BLaER1 (cell line): ENCODE results near the gene MAPKAP1.

Experiments used
- H3K27ac ChIP-seq: shearing (Covaris generic); formaldehyde crosslinking; 2 replicates; pipeline ENCODE4 v1.8.1; 2022
- H3K27me3 ChIP-seq: shearing (Covaris generic); formaldehyde crosslinking; 2 replicates; pipeline ENCODE4 v1.8.1; 2022
- H3K36me3 ChIP-seq: shearing (Covaris generic); formaldehyde crosslinking; 2 replicates; pipeline ENCODE4 v1.8.1; 2022
- H3K4me1 ChIP-seq: shearing (Covaris generic); formaldehyde crosslinking; 2 replicates; pipeline ENCODE4 v1.8.1; 2022
- H3K4me2 ChIP-seq: shearing (Covaris generic); formaldehyde crosslinking; 2 replicates; pipeline ENCODE4 v1.8.1; 2022
- H3K4me3 ChIP-seq: shearing (Covaris generic); formaldehyde crosslinking; 2 replicates; pipeline ENCODE4 v1.8.1; 2022
- H3K9ac ChIP-seq: shearing (Covaris generic); formaldehyde crosslinking; 2 replicates; pipeline ENCODE4 v1.8.1; 2022
- H3K9me3 ChIP-seq: shearing (Covaris generic); formaldehyde crosslinking; 2 replicates; pipeline ENCODE4 v1.8.1; 2022
- H4K20me1 ChIP-seq: shearing (Covaris generic); formaldehyde crosslinking; 2 replicates; pipeline ENCODE4 v1.8.1; 2022
- Cebpa-rat ChIP-seq: shearing (Covaris generic); IDR thresholded peaks from 2 replicates; pipeline ENCODE4 v1.8.1; 2022

The MAPKAP1 gene

DNA sequence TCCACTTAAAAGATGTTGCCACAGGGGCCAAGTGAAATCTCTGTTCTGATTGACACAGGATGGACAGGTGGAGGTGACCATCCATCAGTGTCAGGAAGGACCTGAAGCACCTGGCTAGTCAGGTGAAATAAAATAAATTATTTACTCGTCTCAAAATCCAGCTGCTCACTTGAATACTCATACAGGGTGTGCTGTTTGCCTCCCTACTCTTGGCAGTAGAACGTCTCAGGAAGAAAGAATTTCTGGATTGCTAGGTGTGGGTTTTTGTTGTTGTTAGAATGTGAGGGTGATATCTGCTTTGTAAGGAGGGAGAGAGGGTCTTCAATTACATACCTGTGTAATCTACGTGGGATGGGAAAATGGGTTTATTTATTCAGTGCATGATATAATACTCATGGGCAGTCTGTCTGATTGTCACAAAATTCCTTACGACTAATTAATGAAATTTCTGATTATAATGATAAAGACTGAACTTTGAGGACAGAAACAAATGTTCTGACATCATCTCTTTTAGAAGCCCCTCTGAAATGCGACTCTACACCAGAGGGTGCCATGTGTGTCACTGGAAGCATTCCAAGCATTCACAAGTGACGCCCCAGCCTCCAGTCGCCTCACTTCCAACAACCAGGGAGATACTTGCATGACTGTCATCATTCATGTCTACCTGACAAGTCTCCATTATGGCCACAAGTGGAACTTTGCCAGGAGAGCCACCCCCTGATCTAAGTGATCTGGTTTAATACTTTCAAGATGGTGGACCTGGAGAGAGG lies 227.0 kb downstream of the MAPKAP1 start:
- H3K36me3 ChIP-seq: peaks cover 75% of the 10 kb centered on the region
- H3K4me2 ChIP-seq: no peak overlapping the region
- no peak overlapping the region for H3K27ac ChIP-seq
- no peak overlapping the region for H3K9ac ChIP-seq
- TF ChIP-seq Cebpa-rat: no peak
- no peaks in the 10 kb centered on the region for H3K9me3 ChIP-seq
- no peaks in the 10 kb centered on the region for H3K4me1 ChIP-seq
- 0 out of 2 replicates have a peak, but pooled peaks cover 9% of the 10 kb centered on the region for H4K20me1 ChIP-seq
- H3K4me3 ChIP-seq: no peak overlapping the region
- no peaks in the 10 kb centered on the region for H3K27me3 ChIP-seq

DNA sequence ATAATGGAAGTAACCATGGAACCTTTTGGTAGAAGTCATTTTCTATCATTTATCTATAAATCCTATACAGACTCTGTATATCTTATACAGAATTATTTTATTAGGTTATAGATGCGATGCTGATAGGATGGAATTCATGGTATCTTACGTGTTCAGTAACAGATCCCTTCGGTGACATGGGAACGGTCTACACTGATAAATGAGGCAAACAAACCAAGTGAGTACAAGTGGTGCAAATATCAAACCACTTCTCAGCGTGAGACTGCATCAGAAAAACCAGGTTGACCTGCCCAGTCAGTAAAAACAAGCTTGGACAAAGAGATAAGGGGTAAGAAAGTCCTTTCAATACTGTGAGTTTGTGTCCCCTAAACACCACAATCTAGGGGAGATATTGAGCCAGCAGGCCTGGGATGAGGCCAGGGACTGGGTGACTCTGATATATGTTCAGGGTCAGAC lies 229.9 kb downstream of the MAPKAP1 start:
- Histone ChIP-seq H3K27me3 (no peaks in the 10 kb centered on the region), H3K36me3 (peaks cover 57% of the 10 kb centered on the region), H3K4me3 (no peak overlapping the region), H3K27ac (no peak overlapping the region), H3K4me2 (no peak overlapping the region), H3K9me3 (no peaks in the 10 kb centered on the region), H3K4me1 (no peaks in the 10 kb centered on the region), H4K20me1 (0 out of 2 replicates have a peak, but pooled peaks cover 9% of the 10 kb centered on the region), H3K9ac (no peak overlapping the region)
- no peak for TF ChIP-seq Cebpa-rat

DNA sequence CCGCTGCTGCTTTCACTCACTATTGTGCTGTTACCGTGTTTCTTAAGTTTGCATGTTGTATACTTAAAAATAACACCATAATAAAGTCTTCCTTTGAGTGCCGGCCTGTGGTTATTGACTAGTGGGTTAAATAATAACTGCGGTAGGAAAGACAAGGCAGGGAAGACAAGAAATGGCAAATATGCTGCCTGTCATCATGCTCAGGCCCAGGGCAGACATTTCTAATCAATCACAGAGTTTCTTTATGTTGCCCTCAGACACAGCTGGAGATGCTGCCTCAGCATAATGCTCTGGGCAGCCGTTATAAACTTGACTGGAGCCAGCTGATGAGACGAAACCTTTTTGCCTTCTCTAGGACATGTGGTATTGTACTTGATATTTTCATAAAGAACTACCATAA lies 230.4 kb downstream of the MAPKAP1 start:
- Histone ChIP-seq H3K9me3 (no peaks in the 10 kb centered on the region), H3K4me1 (no peaks in the 10 kb centered on the region), H3K27me3 (no peaks in the 10 kb centered on the region), H3K4me3 (no peak overlapping the region), H4K20me1 (0 out of 2 replicates have a peak, but pooled peaks cover 9% of the 10 kb centered on the region), H3K9ac (no peak overlapping the region), H3K36me3 (peaks cover 60% of the 10 kb centered on the region), H3K27ac (no peak overlapping the region), H3K4me2 (no peak overlapping the region)
- TF ChIP-seq Cebpa-rat: no peak

DNA sequence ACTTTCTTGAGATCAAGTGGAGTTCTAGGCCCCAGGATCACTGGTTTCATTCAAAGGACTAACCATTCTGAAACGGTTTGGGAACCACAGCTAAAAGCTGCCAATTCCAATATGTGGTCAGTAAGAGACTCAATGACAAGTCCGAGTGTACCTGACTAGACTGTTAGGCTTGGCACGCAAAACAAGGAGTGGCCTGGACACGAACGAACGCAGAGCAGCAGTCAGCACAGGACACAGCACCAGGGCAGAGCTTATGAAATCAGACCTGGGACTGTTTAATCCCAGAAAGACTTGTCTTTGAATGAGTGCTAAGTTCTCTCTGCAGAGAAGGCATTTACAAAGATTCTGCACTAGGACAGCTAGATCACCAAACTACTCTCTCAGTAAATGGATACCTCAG lies 231.6 kb downstream of the MAPKAP1 start:
- H3K4me2 ChIP-seq: no peak overlapping the region
- no peaks in the 10 kb centered on the region for H3K4me1 ChIP-seq
- no peaks in the 10 kb centered on the region for H3K9me3 ChIP-seq
- H3K36me3 ChIP-seq: peaks cover 61% of the 10 kb centered on the region
- no peak overlapping the region for H3K9ac ChIP-seq
- no peaks in the 10 kb centered on the region for H3K27me3 ChIP-seq
- no peak overlapping the region for H3K4me3 ChIP-seq
- H3K27ac ChIP-seq: no peak overlapping the region
- TF ChIP-seq Cebpa-rat: no peak
- 0 out of 2 replicates have a peak, but pooled peaks cover 9% of the 10 kb centered on the region for H4K20me1 ChIP-seq

DNA sequence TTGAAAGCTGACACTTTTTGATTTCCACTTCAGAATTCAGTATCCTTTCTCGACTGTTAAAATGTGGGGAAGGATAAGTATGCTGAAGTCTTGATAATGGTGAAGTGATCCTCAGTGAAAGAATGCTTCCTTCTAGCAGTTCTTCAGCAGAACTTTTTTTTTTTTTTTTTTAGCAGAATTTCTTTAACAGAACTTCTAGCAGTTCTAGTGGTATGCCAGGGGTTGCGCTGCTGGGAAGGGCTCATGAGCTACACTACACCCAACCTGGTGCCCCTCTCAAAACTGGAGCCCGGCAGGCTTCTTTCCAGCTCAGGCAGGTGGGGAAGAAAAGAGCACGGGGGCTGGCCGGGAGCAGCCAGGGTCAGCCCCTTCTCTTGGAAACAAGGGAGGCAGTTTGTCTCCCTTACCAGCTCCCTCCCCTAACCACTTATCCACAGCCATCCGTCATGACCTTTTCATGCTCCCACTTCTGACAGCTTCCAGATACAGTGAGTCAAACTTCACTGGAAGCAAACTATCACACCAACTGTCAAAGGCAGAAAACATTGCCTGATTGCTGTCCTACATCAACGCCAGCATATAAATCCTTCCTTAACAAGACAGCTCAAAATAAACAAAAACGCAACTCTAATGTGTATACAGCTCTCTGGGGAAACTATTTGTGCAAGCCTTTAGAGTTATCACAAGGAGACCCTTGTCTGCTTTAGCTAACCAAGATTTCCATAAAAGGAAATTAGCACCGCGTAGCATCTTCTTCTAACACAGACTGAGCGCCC lies 233.9 kb downstream of the MAPKAP1 start:
- H3K27me3 ChIP-seq: no peaks in the 10 kb centered on the region
- no peak overlapping the region for H3K27ac ChIP-seq
- no peak for TF ChIP-seq Cebpa-rat
- peaks cover 46% of the 10 kb centered on the region for H3K36me3 ChIP-seq
- no peaks in the 10 kb centered on the region for H3K4me1 ChIP-seq
- H3K4me3 ChIP-seq: no peak overlapping the region
- no peaks in the 10 kb centered on the region for H3K9me3 ChIP-seq
- H3K9ac ChIP-seq: no peak overlapping the region
- no peak overlapping the region for H3K4me2 ChIP-seq
- 0 out of 2 replicates have a peak, but pooled peaks cover 9% of the 10 kb centered on the region for H4K20me1 ChIP-seq

DNA sequence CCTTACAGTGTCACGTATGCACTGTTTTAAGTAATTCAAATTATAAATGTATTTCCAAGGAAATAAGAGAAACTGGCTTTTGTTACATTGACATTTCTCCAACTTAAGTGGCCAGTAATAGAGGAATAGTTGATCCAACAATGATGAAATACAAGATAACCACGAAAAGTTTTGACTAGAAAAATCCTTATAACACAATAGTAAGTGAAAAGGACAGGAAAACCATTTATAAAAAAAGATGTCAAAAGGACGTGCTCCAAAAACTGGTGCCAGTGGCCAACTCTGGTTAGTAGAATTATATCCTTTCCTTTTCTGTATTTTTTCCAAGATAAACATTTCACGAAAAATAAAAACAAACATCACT lies 234.5 kb downstream of the MAPKAP1 start:
- TF ChIP-seq Cebpa-rat: no peak
- Histone ChIP-seq H3K4me1 (no peaks in the 10 kb centered on the region), H3K4me3 (no peak overlapping the region), H3K4me2 (no peak overlapping the region), H3K27me3 (no peaks in the 10 kb centered on the region), H3K9me3 (no peaks in the 10 kb centered on the region), H3K27ac (no peak overlapping the region), H3K36me3 (peaks cover 45% of the 10 kb centered on the region), H4K20me1 (0 out of 2 replicates have a peak, but pooled peaks cover 9% of the 10 kb centered on the region), H3K9ac (no peak overlapping the region)

DNA sequence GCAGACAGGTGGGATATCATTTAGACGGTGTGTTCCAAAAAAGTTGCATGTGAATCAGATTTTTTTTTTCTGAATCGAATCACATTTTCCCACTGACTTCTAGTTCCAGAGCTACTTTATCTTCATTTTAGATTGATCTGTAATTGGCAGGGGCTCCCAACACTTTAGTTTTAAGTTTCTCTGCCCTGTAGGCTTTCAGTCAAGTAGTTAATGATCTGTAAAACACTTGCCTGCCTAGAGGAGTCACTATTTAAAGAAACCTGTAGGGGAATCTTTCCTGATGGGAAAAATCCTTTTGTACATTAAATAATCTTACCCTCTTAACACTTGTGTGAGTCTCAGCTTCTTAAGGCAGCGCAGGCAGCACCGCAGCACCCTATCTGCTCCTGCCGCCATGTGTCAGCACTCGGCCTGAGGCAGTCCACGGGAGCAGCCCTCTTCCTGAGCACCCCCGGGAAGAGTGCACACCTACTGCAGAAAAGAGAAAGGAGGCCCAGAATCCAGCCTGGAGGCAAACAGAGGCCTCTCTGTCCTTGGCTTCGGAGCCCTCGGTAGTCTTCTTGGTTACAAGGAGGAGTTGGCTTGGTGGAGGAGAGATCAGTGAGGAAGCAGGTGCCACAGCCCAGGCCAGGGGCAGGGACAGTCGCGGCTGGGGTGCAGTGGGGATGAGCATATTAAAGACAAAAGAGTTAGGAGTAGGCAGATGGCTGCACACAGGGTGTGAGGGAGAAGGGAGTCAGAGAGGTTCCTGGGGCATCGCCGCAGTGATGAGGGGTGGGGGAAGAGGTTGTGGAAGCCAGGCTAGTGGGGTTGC lies 236.0 kb downstream of the MAPKAP1 start:
- no peak overlapping the region for H3K4me3 ChIP-seq
- H3K4me1 ChIP-seq: no peaks in the 10 kb centered on the region
- H3K9ac ChIP-seq: no peak overlapping the region
- H3K27ac ChIP-seq: no peak overlapping the region
- 0 out of 2 replicates have a peak, but pooled peaks cover 5% of the 10 kb centered on the region for H4K20me1 ChIP-seq
- H3K4me2 ChIP-seq: no peak overlapping the region
- no peaks in the 10 kb centered on the region for H3K27me3 ChIP-seq
- H3K9me3 ChIP-seq: no peaks in the 10 kb centered on the region
- H3K36me3 ChIP-seq: peaks cover 45% of the 10 kb centered on the region
- no peak for TF ChIP-seq Cebpa-rat

DNA sequence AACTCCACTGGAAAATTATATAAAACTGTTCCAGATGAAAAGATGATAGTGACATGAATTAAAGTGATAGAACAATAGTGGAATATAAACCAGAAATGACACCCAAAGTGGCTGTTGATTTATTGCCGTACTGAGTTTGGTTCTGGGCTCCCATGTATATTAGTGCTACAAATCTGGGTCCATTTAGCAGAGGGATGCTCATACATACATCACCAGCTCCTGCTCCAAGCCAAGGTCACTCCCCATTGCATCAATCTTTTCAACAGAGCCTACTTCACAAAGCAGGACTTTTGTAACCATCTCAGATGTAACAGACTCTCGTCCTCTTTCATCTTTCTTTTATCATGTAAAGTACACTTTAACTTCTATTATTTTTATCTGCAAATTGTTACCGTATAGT lies 236.8 kb downstream of the MAPKAP1 start:
- H3K4me3 ChIP-seq: no peak overlapping the region
- H3K36me3 ChIP-seq: peaks cover 43% of the 10 kb centered on the region
- no peaks in the 10 kb centered on the region for H3K27me3 ChIP-seq
- TF ChIP-seq Cebpa-rat: no peak
- no peaks in the 10 kb centered on the region for H3K9me3 ChIP-seq
- no peak overlapping the region for H3K9ac ChIP-seq
- no peak overlapping the region for H3K27ac ChIP-seq
- no peaks in the 10 kb centered on the region for H3K4me1 ChIP-seq
- H4K20me1 ChIP-seq: no peaks in the 10 kb centered on the region
- no peak overlapping the region for H3K4me2 ChIP-seq

DNA sequence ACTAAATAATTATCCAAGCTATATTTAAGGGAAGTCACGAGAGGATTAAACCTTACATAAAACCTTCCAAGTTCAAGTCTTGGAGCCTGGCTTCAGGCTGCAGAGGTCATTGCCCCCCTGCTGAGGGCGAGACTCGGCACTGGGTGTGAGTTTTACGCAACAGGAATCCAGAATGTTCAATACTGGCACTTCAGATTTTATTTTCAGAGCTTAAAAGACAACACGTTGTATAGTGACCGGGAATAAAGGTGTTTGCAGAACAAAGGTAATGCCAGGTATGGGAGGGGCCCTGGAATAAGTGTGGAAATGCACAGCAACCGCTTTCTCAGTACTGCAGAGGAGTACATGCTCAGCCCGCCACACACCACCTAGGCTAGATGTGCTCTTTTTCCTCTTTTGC lies 238.4 kb downstream of the MAPKAP1 start:
- Histone ChIP-seq H3K27ac (no peak overlapping the region), H4K20me1 (no peaks in the 10 kb centered on the region), H3K4me2 (no peak overlapping the region), H3K9ac (no peak overlapping the region), H3K4me1 (no peaks in the 10 kb centered on the region), H3K27me3 (no peaks in the 10 kb centered on the region), H3K4me3 (no peak overlapping the region), H3K36me3 (peaks cover 41% of the 10 kb centered on the region), H3K9me3 (no peaks in the 10 kb centered on the region)
- no peak for TF ChIP-seq Cebpa-rat
